ENCODE data around the gene SWSAP1.

The SWSAP1 gene

DNA sequence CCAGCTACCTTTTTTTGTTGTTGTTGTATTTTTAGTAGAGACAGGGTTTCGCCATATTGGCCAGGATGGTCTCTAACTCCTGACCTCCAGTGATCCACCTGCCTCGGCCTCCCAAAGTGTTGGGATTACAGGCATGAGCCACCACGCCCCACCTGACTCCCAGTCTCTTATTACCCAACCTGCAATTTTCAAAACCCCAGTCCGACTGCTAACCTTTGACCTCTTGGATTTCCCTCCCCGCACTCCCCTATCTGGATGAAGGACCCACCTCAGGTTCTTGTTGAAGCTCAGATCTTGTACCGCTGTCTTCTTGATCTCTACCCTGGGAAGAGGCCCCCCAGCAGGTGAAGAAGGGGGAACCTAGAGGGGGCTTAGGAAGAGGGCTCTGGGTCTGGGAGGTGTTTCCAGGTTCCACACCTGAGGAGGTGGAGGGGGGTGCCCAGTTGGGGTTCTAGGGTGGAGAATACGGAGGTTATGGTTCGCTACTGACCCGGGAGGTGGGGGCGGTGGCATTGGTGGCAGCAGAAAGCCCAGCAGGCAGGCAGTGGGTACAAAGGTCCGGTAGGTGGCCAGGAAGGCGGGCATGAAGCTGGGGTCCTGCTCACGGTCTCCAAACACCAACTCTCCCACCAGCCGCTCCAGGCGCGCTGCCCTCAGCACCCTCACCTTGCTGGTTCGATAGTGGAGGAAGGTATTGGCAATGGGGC, 42.0 kb downstream of the SWSAP1 start:
- no peak for DNase-seq

DNA sequence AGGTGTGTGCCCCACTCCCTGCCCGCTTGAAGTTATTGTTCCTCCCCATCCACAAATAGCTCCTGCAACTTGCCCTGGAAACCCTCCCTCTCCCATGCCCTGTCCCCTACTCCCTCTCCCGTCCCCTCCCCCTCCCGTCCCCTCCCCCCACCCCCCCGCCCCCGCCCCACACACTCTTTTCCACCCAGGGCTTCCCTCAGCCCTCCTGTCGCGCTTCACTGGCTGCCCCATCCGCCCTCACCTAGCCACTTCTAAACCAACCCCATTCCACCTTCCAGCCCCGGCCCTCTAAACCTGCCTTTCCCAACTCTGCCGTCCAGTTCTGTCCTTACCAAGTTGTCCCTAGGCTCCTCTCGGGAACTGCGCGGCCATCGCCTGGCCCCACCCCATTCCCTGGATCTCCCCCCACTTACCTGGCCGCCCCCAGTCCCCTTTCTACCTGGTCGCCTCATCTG, 43.7 kb downstream of the SWSAP1 start:
- no peak for DNase-seq

DNA sequence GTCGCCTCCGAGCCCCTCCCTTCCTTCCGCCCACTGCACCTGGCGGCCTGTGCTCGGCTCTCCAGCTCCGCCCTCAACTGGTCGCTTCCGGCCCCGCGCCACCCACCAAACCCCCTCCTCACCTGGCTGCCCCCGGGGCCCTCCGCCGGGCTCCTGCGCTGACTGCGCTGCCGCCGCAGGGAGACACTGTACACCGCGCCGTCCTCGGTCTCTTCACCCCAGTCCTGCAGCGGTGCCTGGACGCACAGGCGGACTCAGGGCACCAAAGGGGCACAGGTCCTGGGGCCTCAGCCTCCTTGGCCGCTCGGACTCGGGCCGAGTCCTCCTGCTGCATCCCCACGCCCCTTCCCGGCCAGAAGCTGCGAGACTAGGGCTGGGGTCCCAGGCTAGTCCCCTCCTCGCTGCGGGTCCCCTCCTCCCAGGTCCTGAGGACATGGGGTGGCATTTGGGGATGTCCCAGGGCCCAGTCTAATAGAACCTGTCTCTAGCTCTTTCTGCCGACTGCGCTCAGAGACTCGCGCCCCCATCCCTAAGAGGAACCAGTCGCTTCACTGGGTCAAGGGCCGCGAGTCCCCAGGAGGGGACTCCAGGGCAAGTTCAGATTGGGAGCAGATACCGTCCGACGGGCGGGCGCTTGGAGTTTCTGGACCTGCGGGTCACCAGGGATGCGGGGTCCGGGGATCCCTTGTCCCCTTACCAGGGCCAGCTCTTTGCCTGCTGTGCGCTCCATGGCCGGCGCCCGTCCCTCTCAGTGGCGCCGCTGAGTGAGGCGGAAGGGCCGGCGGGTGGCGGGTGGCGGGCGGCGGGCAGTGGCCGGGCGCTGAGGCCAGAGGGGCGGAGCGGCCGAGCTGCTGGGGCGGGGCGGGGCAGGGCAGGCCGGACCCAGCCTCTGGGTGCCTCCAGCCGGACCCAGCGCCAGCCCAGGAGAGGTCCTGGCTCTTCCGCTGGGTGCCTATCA, 44.4 kb downstream of the SWSAP1 start, which contains the start of gene RGL3:
Gene RGL3 (minus strand): TSS at position 766 of the 958 bp plus-strand sequence. CDS start 36 bp downstream, at position 730.
- no peak for DNase-seq

DNA sequence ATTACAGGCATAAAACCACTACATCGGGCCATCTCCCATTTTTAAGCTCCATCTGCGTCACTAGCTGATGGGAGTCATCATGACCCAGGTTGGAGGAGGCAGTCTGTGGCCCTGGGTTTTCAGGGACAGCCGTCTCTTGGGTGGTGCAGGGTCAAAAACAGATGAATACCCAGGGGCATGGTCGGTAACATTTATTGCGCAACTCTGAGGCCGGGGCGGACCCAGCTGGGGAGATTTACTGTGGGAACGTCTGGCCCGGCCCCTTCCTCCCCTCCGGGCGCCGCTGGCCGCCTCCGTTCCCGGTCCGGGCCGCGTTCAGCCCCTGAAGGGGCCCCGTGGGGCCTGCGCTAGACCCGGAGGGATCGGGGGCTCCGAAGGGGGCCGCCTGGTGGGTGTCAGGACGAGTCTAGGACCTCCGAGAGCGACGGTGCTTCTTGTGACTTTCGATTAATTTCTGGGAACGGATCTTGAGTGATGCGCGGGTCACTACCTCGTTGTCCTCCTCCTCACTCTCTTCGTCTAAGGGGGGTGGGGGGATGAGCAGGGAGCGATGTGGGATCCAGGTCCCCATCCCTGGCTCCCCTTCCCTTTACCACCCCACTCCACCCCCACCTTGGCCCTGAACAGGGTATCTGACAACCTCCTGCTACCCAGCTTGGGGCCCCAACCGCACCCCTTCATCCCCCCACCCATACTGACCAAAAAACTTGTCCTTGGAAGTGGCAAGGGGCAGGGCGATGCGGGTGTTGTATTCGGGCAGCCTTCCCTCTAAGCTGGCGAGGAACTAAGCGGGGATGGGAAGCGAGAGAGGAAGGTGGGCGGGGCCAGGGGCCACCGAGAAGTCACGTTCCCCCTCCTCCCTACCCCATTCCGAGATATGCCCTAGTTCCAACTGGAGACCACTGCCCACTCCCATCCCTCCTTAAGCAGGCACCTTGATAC, 46.2 kb downstream of the SWSAP1 start:
- no peak for DNase-seq

DNA sequence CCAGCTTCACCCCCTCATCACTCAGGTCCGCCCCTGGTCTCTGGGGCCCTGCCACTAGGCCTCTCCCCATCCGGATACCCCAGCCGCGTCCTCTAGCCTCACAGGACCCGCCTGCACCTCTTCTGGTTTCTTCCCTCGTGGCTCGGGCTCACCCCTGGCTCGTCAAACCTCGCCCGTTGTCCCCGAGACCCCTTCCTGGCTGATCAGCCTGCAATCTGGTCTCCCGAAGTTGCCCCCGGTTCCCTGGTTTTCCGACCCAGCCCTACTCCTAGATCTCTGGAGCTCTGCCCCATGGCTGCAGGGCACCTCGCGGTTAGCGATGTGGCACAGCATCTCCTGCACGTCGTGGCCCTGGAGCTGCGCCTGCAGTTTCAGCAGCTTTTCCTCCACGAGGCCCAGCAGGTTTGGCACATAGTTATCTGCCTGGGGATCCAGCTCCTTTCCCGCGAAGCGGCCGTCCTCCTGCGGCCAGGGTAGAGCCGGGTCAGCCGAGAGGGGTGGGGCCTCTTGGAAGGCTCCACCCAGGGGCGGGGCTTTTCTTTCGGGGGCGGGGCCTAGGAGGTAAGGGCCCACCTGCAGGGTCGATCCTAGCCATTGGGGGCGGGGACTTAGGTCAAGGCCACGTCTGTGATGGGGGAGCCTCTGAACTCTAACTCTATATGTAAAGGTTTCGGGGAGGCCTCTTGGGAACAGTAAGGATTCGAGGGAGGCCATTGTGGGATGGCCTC, 47.1 kb downstream of the SWSAP1 start:
- DNase-seq, result no peak

DNA sequence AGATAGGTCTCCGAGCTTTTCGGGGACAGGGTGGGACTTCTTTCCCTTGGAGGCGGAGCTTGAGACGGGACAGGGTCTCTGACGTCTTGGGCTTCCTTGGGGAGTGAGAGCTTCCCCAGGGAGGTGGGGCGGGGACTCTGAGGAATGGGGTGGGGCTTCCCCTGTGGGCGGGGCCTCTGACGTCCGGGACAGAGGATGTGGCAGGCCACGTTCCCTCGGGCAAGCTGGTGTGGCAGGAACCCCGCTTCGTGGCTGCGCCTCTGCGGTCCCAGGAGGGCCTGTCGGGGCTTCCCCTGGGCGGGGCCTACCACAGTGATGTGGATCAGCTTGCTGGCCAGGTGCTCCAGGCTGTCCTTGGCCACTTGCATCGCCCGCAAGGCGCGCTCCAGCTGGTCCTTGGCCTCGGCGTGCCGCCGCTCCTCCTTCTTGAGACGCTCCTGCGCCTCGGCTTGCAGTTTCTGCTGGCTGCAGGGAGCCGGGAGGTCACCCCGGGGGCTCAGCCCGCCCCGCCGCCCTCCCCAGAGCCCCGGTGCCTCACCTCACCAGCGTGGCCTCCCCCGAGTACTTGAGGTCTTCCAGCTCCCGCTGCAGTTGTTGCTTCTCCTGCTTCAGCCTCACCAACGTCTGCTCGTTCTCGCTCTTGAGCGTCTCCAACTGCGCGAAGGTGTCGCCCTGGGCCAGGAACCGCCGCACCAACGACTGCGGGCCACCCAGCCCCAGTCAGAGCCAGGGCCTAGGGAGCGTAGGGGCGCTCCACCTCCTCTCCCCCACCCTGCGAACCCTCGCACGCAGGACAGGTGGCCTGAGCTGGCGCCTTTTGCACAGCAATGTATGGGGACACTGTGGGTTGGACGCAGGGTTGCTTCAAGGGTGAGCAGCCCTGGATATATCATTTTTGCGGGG, 47.9 kb downstream of the SWSAP1 start:
- peak; percentile 51 for DNase-seq

DNA sequence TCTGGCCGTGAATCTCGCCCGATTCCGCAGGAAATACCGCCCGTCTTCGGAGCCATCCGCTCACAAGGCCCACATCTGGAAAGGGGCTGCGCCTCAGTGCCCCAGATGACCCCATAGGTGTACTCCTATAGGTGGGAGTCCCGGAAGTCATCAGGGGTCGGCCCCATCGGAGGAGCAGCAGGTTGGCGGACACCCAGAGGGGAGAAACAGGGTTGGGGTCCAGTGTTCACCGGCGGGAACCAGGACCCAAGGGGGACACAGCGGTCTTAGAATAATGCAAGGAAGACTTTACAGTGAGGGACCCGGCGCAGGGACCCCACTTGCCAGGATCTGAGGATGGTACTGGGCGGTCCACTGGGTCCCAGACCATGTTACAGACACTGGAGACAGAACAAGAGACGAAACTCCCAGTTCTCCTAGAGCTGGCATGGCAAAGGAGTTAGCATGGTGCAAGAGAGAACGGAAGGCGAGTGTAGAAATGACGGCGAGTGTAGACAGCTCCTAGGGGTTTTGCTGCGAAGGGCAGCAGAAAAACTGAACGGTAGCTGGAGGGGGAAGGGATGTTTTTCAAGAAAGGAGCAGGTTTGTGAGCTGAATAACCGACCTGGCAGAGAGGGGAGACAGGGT, 48.8 kb downstream of the SWSAP1 start:
- DNase-seq, result no peak

DNA sequence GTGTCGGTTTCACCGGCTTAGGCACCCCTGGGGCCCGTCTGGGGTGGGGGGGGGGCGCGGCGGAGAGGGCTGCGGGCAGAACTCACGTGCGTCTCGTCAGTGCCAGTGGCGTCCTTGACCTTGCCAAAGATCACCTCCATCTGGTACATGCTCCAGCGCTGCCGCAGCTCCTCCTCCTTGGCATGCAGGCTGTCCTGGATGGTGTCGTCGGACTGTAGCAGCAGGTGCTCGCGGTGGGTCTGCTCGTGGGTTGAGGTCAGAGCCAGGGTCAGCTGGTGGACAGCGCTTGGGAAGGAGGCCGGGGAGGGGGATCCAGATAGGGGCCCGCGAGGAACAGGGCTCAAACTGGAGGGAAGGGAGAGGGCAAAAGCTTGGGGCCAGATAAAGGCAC, 49.3 kb downstream of the SWSAP1 start:
- no peak for DNase-seq
